Measurements from ENCODE around the gene VRK3.

The VRK3 gene

GRCh38 chr19:50065938-50066337 is 40.8 kb upstream of the VRK3 start:
- H3K27me3 ChIP-seq (ENCODE audit: insufficient read depth, low read length, poor library complexity, severe bottlenecking): no peaks in the 10 kb centered on the region
- H3K9me3 ChIP-seq (ENCODE audit: insufficient read depth, low read depth, low read length): no peaks in the 10 kb centered on the region
- H2AFZ ChIP-seq (ENCODE audit: low read length): no peak overlapping the region
- H4K20me1 ChIP-seq (ENCODE audit: insufficient read depth, low read length, poor library complexity, severe bottlenecking): no peaks in the 10 kb centered on the region
- H3K9ac ChIP-seq (ENCODE audit: low read depth, low read length, poor library complexity, severe bottlenecking): no peak overlapping the region
- H3K79me2 ChIP-seq (ENCODE audit: insufficient read depth, low read length): no peaks in the 10 kb centered on the region
- no peak overlapping the region for H3K4me2 ChIP-seq (ENCODE audit: low read depth, low read length, poor library complexity, severe bottlenecking)
- H3F3A ChIP-seq (ENCODE audit: low read depth): no peaks in the 10 kb centered on the region
- no peaks in the 10 kb centered on the region for H3K4me1 ChIP-seq (ENCODE audit: insufficient read depth, low read length, poor library complexity, severe bottlenecking)
- H3K4me3 ChIP-seq (ENCODE audit: low read length, poor library complexity, severe bottlenecking): no peak overlapping the region
- no peaks in the 10 kb centered on the region for H3K9me2 ChIP-seq (replicated peaks; ENCODE audit: low read depth, low read length)
- H3K36me3 ChIP-seq (ENCODE audit: insufficient read depth, low read length): no peaks in the 10 kb centered on the region
- TF ChIP-seq EZH2phosphoT487 (IDR thresholded peaks at IDR 0.05; ENCODE audit: borderline replicate concordance) (no peak), CTCF (conservative IDR thresholded peaks at IDR 0.05; ENCODE audit: low read length) (no peak)

- no peak for TF ChIP-seq CTCF (conservative IDR thresholded peaks at IDR 0.05; ENCODE audit: low read length)
- Histone ChIP-seq H3K9me2 (replicated peaks; ENCODE audit: low read depth, low read length) (no peaks in the 10 kb centered on the region), H3K4me3 (ENCODE audit: low read length, poor library complexity, severe bottlenecking) (no peak overlapping the region), H3K9me3 (ENCODE audit: insufficient read depth, low read depth, low read length) (peaks cover 23% of the 10 kb centered on the region; the same call in 1 of the 2 replicates), H2AFZ (ENCODE audit: low read length) (no peak overlapping the region), H3K36me3 (ENCODE audit: insufficient read depth, low read length) (no peaks in the 10 kb centered on the region), H3K4me1 (ENCODE audit: insufficient read depth, low read length, poor library complexity, severe bottlenecking) (no peaks in the 10 kb centered on the region), H3K27me3 (ENCODE audit: insufficient read depth, low read length, poor library complexity, severe bottlenecking) (no peaks in the 10 kb centered on the region), H4K20me1 (ENCODE audit: insufficient read depth, low read length, poor library complexity, severe bottlenecking) (no peaks in the 10 kb centered on the region), H3K79me2 (ENCODE audit: insufficient read depth, low read length) (no peaks in the 10 kb centered on the region), H3K9ac (ENCODE audit: low read depth, low read length, poor library complexity, severe bottlenecking) (no peak overlapping the region), H3K4me2 (ENCODE audit: low read depth, low read length, poor library complexity, severe bottlenecking) (no peak overlapping the region), H3F3A (ENCODE audit: low read depth) (no peaks in the 10 kb centered on the region)
These were observed 36.5 kb upstream of the VRK3 start for GRCh38 chr19:50061650-50062049.

- no peak overlapping the region for H3K4me3 ChIP-seq (ENCODE audit: low read length, poor library complexity, severe bottlenecking)
- no peak overlapping the region for H2AFZ ChIP-seq (ENCODE audit: low read length)
- H3K27me3 ChIP-seq (ENCODE audit: insufficient read depth, low read length, poor library complexity, severe bottlenecking): no peaks in the 10 kb centered on the region
- H3K79me2 ChIP-seq (ENCODE audit: insufficient read depth, low read length): no peaks in the 10 kb centered on the region
- H3F3A ChIP-seq (ENCODE audit: low read depth): no peaks in the 10 kb centered on the region
- H3K9me3 ChIP-seq (ENCODE audit: insufficient read depth, low read depth, low read length): peaks cover 23% of the 10 kb centered on the region; the same call in 1 of the 2 replicates
- H4K20me1 ChIP-seq (ENCODE audit: insufficient read depth, low read length, poor library complexity, severe bottlenecking): no peaks in the 10 kb centered on the region
- H3K9me2 ChIP-seq (replicated peaks; ENCODE audit: low read depth, low read length): no peaks in the 10 kb centered on the region
- TF ChIP-seq EZH2phosphoT487 (IDR thresholded peaks at IDR 0.05; ENCODE audit: borderline replicate concordance) (no peak), CTCF (conservative IDR thresholded peaks at IDR 0.05; ENCODE audit: low read length) (no peak)
- no peaks in the 10 kb centered on the region for H3K36me3 ChIP-seq (ENCODE audit: insufficient read depth, low read length)
- H3K4me1 ChIP-seq (ENCODE audit: insufficient read depth, low read length, poor library complexity, severe bottlenecking): no peaks in the 10 kb centered on the region
- no peak overlapping the region for H3K4me2 ChIP-seq (ENCODE audit: low read depth, low read length, poor library complexity, severe bottlenecking)
- H3K9ac ChIP-seq (ENCODE audit: low read depth, low read length, poor library complexity, severe bottlenecking): no peak overlapping the region
These were observed 34.9 kb upstream of the VRK3 start for GRCh38 chr19:50060107-50060506.
